GM03348 (cell line): ENCODE results near the gene RPS6KA2.

Experiments
- DNase-seq: peaks from one replicate; pipeline ENCODE4 v3.0.0; 2012; ENCODE audit warnings: low spot score

RPS6KA2 gene

DNA sequence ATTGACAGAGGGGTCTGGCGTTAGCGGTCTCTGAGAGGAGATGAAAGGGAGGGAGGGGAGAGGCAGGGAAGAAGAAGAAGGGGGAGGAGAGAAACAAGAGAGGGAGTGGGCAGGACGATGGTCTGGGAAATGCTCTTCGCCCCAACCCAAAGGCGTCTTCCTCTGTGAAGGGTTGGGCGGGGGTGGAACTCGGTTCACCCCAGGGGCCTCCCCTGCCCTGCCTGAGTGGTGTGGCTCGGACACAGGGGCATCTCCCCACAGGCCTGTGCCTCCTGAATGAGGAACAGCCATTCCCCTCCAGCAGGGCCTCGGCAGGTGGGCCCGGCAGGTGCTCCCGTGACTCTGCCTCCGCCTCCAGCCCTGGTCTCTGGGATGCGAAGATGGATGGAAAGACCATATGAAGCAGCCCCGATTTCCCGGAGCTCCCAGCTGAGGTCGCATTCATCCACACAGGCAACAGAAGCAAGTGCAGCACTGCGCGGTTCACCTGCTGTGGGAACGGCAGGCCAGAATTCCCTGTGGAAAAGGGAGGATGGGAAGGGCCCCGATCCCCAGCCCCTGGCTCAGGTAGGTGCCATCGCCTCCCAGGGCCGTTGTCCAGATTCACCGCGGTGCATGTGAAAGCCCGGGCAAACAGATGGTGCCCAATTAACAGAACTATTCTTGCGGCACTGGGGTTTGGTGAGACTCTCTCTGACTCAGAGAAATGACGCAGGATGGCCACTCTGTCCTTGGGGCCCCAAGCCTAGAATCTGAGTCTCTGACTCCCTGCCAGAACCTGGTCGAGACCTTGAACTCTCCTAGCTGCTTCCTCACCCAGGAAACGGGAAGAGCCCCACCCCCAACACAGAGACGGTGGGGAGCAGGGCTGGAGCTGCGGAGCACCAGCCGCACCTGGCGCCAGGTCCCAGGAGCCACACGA is 29.4 kb upstream of the RPS6KA2 start:
- DNase-seq, result no peak

GRCh38 chr6:166655713-166656229 is 28.7 kb upstream of the RPS6KA2 start:
- DNase-seq, result no peak

- DNase-seq, result no peak
These were observed 28.2 kb upstream of the RPS6KA2 start for GRCh38 chr6:166655251-166655650.

- DNase-seq, result no peak
These were observed 27.5 kb upstream of the RPS6KA2 start for GRCh38 chr6:166654573-166654972.

GRCh38 chr6:166653639-166653941 is 26.5 kb upstream of the RPS6KA2 start:
- no peak for DNase-seq

DNA sequence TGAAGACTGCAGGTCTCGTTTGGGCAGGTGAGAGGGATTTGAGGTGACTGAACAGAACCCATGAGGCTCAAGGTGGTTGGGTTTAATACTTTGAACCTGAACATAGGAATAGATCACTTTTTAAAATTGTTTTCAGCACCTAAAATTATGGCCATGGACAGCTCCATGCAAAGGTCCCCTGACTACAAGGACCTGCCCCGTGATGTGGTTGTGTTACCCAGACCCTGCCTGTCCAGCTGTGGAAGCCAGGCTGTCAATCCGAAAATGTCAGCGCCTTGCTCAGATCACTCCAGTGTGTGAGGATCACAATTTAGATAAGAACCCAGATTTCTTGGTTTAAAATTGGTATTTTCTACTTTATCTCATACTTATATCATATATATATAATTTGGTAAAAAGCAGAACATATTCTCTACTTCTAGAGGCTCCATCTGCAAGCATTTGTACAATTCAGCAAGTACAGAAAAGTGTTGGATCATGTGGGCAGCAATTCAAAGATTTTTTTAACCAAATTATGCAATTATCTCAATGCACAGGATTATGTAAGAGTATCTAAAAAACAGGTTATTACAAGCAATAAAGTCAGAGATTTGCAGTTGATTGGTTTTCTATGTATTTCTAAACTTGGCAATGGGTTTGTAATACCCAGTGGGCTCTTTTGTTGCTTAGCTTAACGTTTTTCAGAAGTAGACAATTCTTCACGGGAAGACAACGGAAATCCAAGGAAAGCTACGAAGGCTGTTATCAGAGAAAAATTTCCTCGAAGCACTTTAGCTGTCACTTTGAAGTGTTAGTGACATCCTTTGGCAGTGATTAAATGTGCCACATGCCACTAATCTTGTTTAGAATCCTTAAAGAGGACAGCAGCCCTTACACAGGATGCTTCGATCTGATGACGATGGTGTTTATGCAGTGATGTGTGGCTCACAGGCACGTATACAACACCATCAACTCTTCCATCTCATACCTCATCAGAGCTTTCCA is 24.1 kb upstream of the RPS6KA2 start:
- DNase-seq, result no peak

- DNase-seq, result no peak
These were observed 23.0 kb upstream of the RPS6KA2 start for GRCh38 chr6:166650047-166650446.

GRCh38 chr6:166648846-166649245 is 21.8 kb upstream of the RPS6KA2 start:
- no peak for DNase-seq

DNA sequence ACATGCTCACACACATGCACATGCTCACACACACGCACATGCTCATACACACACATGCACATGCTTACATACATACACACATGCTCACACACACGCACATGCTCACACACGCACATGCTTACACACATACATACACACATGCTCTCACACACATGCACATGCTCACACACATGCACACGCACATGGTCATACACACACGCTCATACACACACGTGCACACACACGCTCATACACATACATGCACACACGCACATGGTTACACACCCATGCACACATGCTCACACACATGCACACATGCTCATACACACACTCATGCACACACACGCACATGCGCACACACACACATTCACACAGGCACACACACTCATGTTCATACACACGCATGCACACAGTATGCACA is 20.8 kb upstream of the RPS6KA2 start:
- DNase-seq, result no peak

- DNase-seq, result no peak
These were observed 19.7 kb upstream of the RPS6KA2 start for GRCh38 chr6:166646716-166647115.

- DNase-seq, result no peak
These were observed 18.8 kb upstream of the RPS6KA2 start for GRCh38 chr6:166645896-166646295.

- DNase-seq, result no peak
These were observed 17.6 kb upstream of the RPS6KA2 start for GRCh38 chr6:166644681-166645080.

- no peak for DNase-seq
These were observed 17.0 kb upstream of the RPS6KA2 start for GRCh38 chr6:166643891-166644590.

GRCh38 chr6:166642646-166643045 is 15.6 kb upstream of the RPS6KA2 start:
- DNase-seq, result no peak

GRCh38 chr6:166640342-166641043 is 13.4 kb upstream of the RPS6KA2 start:
- DNase-seq, result no peak

DNA sequence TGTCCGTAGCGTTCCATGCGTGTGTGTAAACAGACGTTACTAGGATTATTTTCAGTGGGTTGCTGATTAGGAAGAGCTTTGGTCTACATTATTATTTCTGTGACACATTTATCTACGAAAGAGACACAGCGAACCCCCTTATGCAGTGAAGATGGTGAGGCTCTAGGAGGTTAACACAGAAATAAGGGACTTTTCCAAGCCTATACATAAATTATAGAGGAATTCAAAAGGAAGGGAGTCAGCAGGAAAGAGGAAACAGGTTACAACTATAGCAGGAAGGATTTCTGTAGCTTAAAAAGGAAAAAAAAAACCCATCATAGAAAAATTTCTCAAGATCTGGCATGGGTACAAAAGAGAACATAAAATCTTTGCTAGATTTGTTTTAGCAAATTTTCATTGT is 12.9 kb upstream of the RPS6KA2 start:
- no peak for DNase-seq

GRCh38 chr6:166638573-166638964 is 11.5 kb upstream of the RPS6KA2 start:
- DNase-seq, result no peak

GRCh38 chr6:166637812-166638572 is 10.9 kb upstream of the RPS6KA2 start:
- DNase-seq, result no peak

- DNase-seq, result no peak
These were observed 9.9 kb upstream of the RPS6KA2 start for GRCh38 chr6:166636934-166637333.

DNA sequence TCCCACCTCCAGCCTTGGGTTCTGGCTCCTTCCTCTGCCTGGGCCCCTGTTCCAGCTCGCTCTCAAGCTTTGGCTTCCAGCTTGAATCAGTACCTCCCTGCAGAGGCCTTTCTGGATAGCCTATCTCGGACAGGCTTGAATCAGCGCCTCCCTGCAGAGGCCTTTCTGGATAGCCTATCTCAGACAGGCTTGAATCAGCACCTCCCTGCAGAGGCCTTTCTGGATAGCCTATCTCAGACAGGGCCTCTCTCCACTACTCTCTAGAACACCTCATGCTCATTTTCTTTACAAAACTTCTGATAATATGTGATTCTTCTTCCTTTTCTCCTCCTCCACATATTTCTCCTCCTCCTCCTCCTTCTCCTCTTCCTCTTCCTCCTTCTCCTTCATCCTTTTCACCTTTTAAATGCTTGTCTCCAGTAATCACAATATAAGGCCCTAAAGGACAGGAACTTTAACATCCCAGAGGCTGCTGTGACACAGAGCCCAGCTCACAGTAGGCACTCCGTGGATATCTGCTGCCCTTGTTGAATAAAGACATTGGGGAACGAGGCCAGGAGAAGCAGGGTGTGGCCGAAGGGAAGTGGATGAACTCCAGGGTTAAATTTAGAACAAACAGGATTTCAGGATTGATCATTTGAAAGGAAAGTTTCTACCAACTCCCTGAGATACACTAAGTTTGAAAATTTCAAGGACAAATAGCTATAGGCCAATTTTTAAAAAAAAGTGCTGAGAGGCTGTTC is 9.3 kb upstream of the RPS6KA2 start:
- no peak for DNase-seq
